H1 (cell line): ENCODE data around the gene CD96. TPM values are rescaled to one million over a fixed set of nuclear protein-coding genes. Genes with fewer than 3 reads are reported as not detected.

Source experiments
- BCL11A ChIP-seq, 2 experiments: IDR thresholded peaks; one replicate each; pipeline ENCODE4 v1.6.1; 2011; ENCODE audit warnings: low read depth in 2 of 2, low read length in 2 of 2, mild to moderate bottlenecking in 2 of 2
- CBX8 ChIP-seq: fragments of 300-800, 300-1000 bp; sonication (generic); IDR thresholded peaks from 2 replicates; pipeline ENCODE4 v1.7.1; 2016; ENCODE audit warnings: low read depth, low read length, borderline replicate concordance
- HDAC2 ChIP-seq, 2 experiments: fragments of 300-600 bp in 1 of 2; sonication (generic) in 1 of 2; IDR thresholded peaks; 2 replicates each; pipeline ENCODE4 v1.6.1; 2011 to 2012; ENCODE audit warnings: low read depth in 2 of 2, low read length in 2 of 2, mild to moderate bottlenecking in 2 of 2, moderate library complexity in 2 of 2, borderline replicate concordance in 1 of 2, inconsistent platforms in 1 of 2
- SP4 ChIP-seq: IDR thresholded peaks from 2 replicates; pipeline ENCODE4 v1.6.1; 2012; ENCODE audit warnings: low read length, inconsistent platforms
- TAF1 ChIP-seq: IDR thresholded peaks from 2 replicates; pipeline ENCODE4 v1.6.1; 2011; ENCODE audit warnings: mild to moderate bottlenecking, low read depth, low read length
- USF2 ChIP-seq: IDR thresholded peaks from 2 replicates; pipeline ENCODE4 v1.6.1; 2011; ENCODE audit warnings: low read length, improper control_type of control experiment
- polyA plus RNA-seq, 7 experiments: library from polyadenylated mRNA; depleted of rRNA in 3 of 7; stranded (reverse) in 5 of 7; unstranded in 2 of 7; fragments of >200 nt in 5 of 7; fragments of 200-250 nt in 2 of 7; gene quantifications; 1 replicate in 5 of 7; 2 replicates in 1 of 7; 4 replicates in 1 of 7; pipeline versions ENCODE4 v1.2.1 to v1.2.3, GENCODE V29; 2011 to 2013; ENCODE audit warnings: missing spikeins in 2 of 7, mixed read lengths in 2 of 7
- total RNA-seq: library from RNA; stranded (reverse); fragmentation: NEBNext Ultra II Directional; extraction: Animal tissue kit (Norgen Biotek cat#: 25700); gene quantifications from 2 replicates; pipeline ENCODE4 v1.2.1, GENCODE V29; 2021

The CD96 gene
- total and polyA plus RNA-seq, 2 of the 8 experiments (the other 6 are each of a cell fraction or from before 2014, with no cell fraction given) = not detected

- no peak for TF ChIP-seq USF2
- no peak for TF ChIP-seq BCL11A (IDR thresholded peaks at IDR 0.05; ENCODE audit: low read depth in 2 of 2, low read length in 2 of 2)
- TF ChIP-seq SP4 = no peak
- no peak for TF ChIP-seq CBX8
- no peak for TF ChIP-seq TAF1
- no peak for TF ChIP-seq HDAC2 (IDR thresholded peaks at IDR 0.05; ENCODE audit: borderline replicate concordance in 1 of 2, low read depth in 2 of 2, low read length in 2 of 2)
- TF ChIP-seq, all 59 proteins: peak for 0
These were observed 30.0 kb downstream of the CD96 start (continued) for GRCh38 chr3:111571907-111572460.
